ENCODE results near the gene ELP4. TPM values are rescaled to one million over a fixed set of nuclear protein-coding genes. Genes with fewer than 3 reads are reported as not detected.
A peak's percentile ranks its signal among the peaks of the same experiment; 100 is the strongest.

The ELP4 gene
- total and polyA plus RNA-seq, 2 experiments from 2014 or later, result 28.2 to 38.3 TPM

- no peak overlapping the region for H3K4me3 ChIP-seq
- H2AFZ ChIP-seq, result no peak overlapping the region
- no peak overlapping the region for H3K27ac ChIP-seq (ENCODE audit: low read depth)
- TF ChIP-seq POLR2AphosphoS5 (IDR thresholded peaks at IDR 0.05; ENCODE audit: low read depth), result no peak
- TF ChIP-seq JUNB (IDR thresholded peaks at IDR 0.05; ENCODE audit: unreplicated experiment), result no peak
- no peak for TF ChIP-seq ZNF114 (CRISPR knock-in tag; IDR thresholded peaks at IDR 0.05)
- TF ChIP-seq EZH2phosphoT487 (IDR thresholded peaks at IDR 0.05; ENCODE audit: unreplicated experiment), result no peak
- TF ChIP-seq STAT1 (IDR thresholded peaks at IDR 0.05; ENCODE audit: unreplicated experiment), result no peak
- no peak for TF ChIP-seq REST (IDR thresholded peaks at IDR 0.05; ENCODE audit: unreplicated experiment)
- TF ChIP-seq EZH2 (IDR thresholded peaks at IDR 0.05; ENCODE audit: low read depth, unreplicated experiment), result no peak
- TF ChIP-seq CREB1 (CRISPR knock-in tag; IDR thresholded peaks at IDR 0.05; ENCODE audit: low read depth), result no peak
- TF ChIP-seq ZNF462 (CRISPR knock-in tag; IDR thresholded peaks at IDR 0.05), result no peak
- Mint-ChIP-seq H3K4me1 (peaks cover 21% of the 10 kb centered on the region), H3K4me3 (no peak overlapping the region), H3K36me3 (ENCODE audit: low read depth) (no peaks in the 10 kb centered on the region), H3K27ac (peak overlapping the region; percentile 73; the same call in 1 of the 2 replicates), H3K27me3 (ENCODE audit: insufficient read depth, low read depth, poor library complexity) (no peaks in the 10 kb centered on the region), H3K9me3 (no peaks in the 10 kb centered on the region)
- ATAC-seq (peak; percentile 35; the same call in 2 of the 3 replicates), DNase-seq (ENCODE audit: low spot score) (no peak)
- H3K36me3 ChIP-seq (ENCODE audit: insufficient read depth), result no peaks in the 10 kb centered on the region
- H3K4me1 ChIP-seq (ENCODE audit: insufficient read depth), result peaks cover 21% of the 10 kb centered on the region
- no peaks in the 10 kb centered on the region for H3K79me2 ChIP-seq (replicated peaks; ENCODE audit: insufficient read depth)
- H3K4me2 ChIP-seq, result no peak overlapping the region
- no peaks in the 10 kb centered on the region for H3K9me2 ChIP-seq (ENCODE audit: insufficient read depth)
- H3F3A ChIP-seq (replicated peaks; ENCODE audit: low read depth), result no peaks in the 10 kb centered on the region
- H4K20me1 ChIP-seq (replicated peaks; ENCODE audit: insufficient read depth), result no peaks in the 10 kb centered on the region
- H3K27me3 ChIP-seq (ENCODE audit: insufficient read depth), result no peaks in the 10 kb centered on the region
Observed at GRCh38 chr11:31649129-31649966, 139.8 kb downstream of the ELP4 start.
